NCI-H748 treated with DMSO at 0.1 percent for 48 hours (cell line): ENCODE data around the gene CAPN15.

Experiments
- DNase-seq: peaks from one replicate; lab custom pipeline; 2025; lab: John Stamatoyannopoulos, UW

Gene CAPN15

GRCh38 chr16:526181-527014 lies 1.1 kb upstream of the CAPN15 start:
- DNase-seq = no peak

GRCh38 chr16:528111-529011 lies 849 bp downstream of the CAPN15 start:
- DNase-seq = no peak

- no peak for DNase-seq
These were observed 1.6 kb downstream of the CAPN15 start for GRCh38 chr16:529012-529575.

- no peak for DNase-seq
These were observed 2.8 kb downstream of the CAPN15 start for GRCh38 chr16:530111-530817.

DNA sequence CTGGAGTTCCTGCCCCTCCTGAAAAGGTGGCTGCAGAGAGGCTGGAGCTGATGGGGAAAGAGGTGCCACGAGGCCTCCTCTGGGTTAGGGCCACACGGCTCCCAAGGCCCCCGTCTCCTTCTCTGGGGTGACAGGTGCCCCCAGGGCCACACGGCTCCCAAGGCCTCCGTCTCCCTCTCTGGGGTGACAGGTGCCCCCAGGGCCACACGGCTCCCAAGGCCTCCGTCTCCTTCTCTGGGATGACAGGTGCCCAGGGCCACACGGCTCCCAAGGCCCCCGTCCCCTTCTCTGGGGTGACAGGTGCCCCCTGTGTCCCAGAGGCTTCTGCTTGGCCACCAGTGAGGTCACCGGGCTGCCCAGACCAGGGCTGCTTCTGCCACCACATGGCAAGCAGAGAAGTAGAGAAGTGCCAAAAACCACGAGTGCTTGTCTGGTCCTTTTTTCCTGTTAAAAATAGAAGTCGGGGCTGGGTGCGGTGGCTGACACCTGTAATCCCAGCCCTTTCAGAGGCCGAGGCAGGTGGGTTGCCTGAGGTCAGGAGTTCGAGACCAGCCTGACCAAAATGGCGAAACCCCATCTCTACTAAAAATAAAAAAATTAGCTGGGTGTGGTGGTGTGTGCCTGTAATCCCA lies 4.1 kb downstream of the CAPN15 start:
- DNase-seq = no peak

GRCh38 chr16:533391-534123 lies 6.0 kb downstream of the CAPN15 start:
- DNase-seq = no peak

DNA sequence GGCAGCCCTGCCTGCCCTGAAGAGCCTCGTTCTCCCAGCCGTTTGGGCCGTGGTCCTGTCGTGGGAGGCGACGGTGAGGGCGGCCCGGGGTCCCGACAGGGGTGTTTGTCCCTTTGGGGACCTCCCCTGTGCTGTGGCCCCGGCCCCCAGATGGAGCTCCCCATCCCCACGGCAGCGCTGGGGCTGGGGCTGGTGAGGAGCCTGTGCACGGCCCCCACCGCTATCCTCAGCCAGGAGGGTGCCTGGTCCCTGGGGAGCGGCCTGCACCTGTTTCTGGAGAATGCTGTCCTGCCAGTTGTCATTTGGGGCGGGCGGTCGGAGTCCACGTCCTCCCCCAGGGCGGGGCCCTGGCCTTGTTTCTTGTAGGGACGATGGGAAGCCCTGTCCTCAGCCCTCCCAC lies 6.6 kb downstream of the CAPN15 start:
- DNase-seq = no peak

- no peak for DNase-seq
These were observed 7.4 kb downstream of the CAPN15 start for GRCh38 chr16:534856-535445.

DNA sequence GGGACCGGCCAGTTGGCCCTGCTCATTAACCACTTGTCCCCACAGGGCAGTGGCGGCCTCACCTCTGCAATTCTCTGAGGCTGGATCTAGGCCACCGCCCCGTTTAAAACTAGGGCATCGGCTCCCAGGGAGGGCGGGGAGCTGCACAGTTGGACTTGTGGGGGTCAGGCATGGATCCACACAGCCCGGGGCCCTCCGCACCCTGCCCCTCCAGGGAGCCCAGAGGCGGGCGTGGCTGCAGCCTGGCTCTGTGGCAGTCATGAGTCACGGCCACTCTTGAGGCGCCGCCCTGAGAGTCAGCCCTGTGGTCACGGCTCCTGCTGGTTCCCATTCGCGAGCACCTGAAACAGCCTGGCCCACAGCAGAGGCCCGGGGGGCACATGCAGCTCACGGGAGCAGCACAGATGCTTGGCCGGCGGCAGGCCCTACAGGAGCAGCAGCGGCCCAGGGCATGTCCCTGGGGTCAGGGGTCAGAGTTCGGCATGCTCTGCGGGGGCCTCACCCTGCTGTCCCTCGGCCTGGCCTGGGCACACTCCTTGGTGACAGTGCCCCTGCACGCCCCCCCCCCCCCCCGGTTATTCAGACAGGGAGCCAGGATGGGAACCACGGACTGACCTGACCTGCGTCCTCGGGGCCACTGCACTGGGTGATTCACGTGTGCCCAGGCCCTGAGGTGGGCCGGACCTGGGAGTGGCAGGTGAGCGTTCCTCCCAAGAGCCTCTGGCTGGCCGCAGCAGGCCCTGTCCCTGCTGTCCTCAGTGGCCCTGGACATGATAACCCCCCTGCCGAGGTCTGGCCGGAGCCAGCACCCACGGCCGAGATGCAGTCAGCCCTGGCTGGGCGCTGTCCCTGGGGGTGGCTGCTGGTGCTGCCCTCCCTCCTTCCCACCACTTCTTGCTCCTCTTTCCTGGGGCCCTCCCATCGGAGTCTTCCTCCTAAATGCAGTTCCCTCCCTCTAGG lies 8.2 kb downstream of the CAPN15 start:
- DNase-seq = no peak

DNA sequence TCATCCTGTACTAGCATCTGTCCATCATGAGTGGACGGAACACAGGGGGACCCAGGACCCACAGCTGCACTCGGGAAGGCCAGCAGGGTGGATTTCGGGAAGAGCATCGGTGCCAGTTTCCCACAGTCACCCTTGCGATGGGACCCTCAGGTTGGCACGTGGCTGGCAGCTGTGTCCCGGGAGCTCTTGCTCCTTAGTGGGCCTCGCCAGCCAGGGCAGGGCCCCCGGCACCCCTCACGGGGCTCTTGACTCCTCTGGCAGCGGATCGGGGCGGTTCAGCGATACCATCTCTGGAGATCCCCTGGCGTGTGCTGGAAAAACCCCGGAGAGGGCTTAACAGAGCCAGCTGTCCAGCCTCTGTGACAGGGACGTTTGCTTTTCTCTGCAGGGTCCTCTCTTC lies 9.2 kb downstream of the CAPN15 start:
- no peak for DNase-seq

GRCh38 chr16:537415-538335 lies 10.2 kb downstream of the CAPN15 start:
- DNase-seq = no peak

GRCh38 chr16:539901-540530 lies 12.5 kb downstream of the CAPN15 start:
- no peak for DNase-seq

- DNase-seq = no peak
These were observed 13.3 kb downstream of the CAPN15 start for GRCh38 chr16:540645-541340.

DNA sequence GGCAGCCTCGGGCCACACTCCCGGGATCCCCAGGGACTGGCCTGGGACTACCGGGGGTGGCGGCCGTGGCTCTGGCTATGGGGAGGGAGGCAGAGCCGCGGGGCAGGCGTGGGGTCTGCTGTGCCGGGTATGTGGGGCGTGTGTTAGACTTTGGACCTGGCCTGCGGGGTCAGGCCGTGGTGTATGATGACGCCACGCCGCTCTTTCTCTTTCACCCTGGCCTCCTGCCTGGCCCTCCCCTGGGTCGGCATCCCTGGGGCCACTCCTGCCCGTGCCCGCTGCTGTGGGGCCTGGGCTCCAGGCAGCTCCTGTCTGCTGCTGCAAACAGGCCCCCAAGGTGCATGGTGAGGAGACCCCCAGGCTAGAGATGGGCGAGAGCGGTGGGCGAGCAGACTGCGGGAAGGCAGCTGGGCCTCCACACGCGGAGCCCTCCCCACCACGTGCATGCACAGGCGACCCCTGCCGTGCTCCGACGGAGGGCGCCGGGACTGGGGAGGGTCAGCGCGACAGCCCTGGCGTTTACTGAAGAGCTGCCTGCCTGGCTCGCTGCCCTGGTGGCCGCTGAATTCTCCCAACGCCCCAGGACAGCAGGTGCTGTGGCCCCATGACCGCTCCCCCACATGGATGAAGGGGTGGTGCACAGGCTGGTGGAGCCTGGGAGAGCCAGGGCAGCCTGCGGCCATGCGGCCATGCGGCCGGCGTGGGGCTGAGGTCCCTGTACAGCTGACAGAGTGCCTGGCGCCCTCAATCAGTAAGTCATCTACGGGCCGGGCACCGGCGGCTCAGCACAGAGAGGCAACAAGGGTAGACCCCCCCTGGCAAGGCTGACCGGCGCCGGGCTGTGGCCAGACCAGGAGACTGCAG lies 16.0 kb downstream of the CAPN15 start:
- no peak for DNase-seq

GRCh38 chr16:544517-544916 lies 17.0 kb downstream of the CAPN15 start:
- no peak for DNase-seq
